Measurements from ENCODE around the gene IFNAR1.
A peak's percentile ranks its signal among the peaks of the same experiment; 100 is the strongest.
"Not testable (repeated sequence)": the region's sequence is repeated elsewhere in the genome, so short reads cannot be mapped to it uniquely, and the experiment has no call there.

IFNAR1 gene

DNA sequence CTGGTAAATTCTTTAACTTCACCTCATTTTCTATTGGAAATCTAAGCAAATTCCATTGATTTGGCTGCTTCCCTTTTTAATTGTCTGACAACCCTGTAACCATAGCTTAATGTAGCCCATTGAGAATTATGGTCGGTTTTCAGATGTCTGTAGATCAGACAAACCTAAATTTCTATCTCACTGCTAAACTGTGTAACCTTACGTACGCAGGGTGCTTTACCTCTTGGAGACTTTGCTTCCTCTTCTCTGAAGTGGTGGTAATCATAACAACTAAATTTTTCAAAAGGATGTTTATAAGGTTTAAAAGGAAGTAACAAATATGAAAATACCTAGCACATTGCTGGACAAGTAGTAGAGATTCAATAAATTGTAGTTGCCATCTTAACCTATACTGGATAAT lies 25.9 kb downstream of the IFNAR1 start:
- no peak for DNase-seq

DNA sequence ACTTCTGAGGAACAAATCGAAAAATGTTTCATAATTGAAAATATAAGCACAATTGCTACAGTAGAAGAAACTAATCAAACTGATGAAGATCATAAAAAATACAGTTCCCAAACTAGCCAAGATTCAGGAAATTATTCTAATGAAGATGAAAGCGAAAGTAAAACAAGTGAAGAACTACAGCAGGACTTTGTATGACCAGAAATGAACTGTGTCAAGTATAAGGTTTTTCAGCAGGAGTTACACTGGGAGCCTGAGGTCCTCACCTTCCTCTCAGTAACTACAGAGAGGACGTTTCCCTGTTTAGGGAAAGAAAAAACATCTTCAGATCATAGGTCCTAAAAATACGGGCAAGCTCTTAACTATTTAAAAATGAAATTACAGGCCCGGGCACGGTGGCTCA lies 30.6 kb downstream of the IFNAR1 start:
- no peak for DNase-seq

DNA sequence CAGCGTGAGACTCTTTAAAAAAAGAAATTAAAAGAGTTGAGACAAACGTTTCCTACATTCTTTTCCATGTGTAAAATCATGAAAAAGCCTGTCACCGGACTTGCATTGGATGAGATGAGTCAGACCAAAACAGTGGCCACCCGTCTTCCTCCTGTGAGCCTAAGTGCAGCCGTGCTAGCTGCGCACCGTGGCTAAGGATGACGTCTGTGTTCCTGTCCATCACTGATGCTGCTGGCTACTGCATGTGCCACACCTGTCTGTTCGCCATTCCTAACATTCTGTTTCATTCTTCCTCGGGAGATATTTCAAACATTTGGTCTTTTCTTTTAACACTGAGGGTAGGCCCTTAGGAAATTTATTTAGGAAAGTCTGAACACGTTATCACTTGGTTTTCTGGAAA lies 31.2 kb downstream of the IFNAR1 start:
- DNase-seq = no peak

DNA sequence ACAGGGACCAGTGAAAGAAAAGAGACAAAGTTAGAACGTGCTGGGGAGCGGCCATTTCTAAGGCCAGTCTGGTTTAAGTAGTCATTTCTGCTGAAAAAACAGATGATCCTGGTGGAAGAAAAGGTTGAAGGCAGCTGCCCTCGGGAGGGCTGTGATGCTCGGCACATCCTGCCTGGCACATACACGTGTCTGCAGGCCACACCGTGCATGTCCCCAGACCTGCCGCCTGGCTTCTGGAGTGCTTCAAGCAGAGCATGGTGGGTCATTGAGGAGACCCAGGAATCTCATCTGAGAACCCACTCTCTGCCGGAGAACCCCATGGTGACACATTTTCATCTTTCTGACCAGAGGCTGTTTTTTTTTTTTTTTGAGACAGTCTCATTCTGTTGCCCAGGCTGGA lies 32.4 kb downstream of the IFNAR1 start:
- DNase-seq = no peak

DNA sequence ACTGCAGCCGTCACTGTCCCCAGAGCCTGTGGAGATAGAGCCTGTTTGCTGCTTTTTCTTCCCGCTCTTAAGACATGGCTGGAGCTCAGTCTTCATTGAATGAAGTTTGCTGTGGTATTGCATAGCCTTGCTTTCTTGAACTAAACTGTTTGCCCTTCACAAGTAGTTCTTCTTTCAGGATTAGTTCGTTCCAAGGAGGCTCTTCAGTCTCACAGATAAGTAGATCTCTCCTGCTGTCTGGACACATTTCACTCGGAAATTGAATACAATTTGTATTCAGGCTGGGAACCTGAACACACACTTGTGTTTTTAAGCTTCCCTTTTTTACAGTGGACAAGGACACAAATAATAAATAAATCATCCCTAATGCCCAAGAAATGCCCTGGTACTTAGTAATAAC lies 34.7 kb downstream of the IFNAR1 start:
- no peak for DNase-seq

DNA sequence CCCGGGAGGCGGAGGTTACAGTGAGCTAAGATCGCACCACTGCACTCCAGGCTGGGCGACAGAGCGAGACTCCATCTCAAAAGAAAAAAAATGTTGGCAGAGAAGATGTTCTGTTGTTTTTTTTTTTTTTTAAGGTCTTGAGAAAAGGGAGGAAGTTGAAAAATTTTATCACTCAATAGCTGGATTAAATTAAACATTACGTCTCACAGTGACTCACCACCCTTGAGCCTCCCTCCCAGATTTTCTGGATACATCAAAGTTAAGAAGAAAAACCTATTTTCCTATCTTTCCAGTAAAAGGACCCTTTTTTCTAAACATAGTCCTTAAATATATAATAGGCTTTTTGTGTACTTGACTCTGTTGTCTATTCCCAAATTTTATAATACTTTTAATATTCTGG lies 35.5 kb downstream of the IFNAR1 start:
- DNase-seq = peak; percentile 57

DNA sequence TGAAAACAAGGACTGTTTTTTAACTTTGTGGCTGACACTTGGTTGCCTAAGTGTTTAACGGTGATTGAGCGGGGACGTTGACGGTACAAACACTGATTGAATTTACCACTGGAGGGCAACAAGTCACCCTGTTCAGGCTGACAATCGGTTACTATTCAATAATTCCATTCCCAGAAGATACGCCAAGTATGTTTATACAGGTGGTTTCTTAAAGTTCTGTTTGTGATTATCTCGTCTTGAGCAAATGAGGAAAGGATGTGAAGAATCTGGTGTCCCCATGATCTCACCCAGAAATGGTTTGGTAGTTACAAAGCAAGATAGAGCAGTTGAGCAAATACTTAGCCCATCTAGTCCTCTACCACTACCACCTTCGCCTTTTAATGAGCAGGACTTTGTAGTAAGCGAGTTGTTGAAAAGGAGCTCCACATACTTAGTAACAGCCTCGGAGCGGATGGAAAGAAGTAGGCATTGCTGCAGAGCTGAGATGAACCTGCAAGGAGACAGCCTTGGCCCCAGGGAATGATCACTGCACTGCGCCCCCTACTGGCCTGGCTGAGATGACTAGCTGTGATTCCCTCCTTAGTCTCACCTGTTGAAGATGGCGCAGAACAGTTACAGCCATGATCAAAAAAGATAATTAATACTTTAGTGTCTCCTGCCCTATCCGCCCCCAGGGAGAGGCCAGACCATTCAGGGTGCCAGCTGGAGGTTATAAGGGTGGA lies 36.3 kb downstream of the IFNAR1 start:
- peak; percentile 78 for DNase-seq

DNA sequence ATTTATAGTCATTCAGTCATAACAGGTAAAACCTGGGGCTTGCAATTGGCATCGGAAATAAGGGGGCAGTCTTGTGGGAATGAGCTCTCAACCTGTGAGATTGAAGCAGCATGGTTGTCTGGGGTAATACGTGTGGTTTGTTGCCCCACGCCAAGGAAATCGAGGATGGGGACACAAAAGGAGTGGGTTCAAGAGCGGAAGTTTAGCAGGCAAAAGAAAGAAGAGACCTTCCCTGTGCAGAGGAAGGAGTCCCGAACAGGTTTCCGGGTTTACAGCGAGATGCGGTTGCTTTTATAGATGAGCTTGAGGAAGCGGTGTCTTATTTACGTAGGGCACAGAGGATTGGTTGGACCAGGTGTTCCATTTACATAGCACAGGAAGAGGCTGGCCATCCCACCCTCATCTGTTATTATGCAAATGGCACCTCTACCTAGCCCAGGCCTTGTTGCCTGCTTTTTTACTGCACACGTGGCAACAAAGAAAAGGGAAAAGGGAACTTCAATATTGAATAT lies 37.3 kb downstream of the IFNAR1 start:
- DNase-seq = no peak

DNA sequence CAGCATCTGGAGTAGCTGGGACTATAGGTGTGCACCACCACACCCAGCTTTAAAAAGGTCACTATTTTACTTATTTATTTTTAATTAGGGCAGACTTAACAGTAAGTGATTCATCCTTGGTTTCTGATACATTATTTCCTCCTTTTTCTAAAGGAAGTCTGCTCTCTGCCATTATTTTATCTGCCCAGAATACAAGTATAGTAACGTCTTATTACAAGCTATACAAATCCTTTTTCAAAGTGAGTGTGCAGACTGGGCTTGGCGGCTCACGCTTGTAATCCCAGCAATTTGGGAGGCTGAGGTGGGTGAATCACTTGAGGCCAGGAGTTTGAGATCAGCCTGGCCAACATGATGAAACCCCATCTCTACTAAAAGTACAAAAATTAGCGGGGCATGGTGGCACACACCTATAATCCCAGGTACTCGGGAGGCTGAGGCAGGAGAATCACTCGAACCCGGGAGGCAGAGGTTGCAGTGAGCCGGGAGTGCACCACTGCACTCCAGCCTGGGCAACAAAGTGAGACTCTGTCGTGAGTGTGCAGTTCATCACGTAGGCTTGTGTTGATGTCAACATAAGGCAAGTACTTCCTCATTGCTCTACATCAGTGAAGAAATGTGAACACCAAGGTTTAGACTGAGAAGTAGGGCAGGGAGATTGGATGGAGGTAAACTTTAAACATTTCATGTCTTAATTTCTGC lies 39.3 kb downstream of the IFNAR1 start:
- not testable (repeated sequence) for DNase-seq

DNA sequence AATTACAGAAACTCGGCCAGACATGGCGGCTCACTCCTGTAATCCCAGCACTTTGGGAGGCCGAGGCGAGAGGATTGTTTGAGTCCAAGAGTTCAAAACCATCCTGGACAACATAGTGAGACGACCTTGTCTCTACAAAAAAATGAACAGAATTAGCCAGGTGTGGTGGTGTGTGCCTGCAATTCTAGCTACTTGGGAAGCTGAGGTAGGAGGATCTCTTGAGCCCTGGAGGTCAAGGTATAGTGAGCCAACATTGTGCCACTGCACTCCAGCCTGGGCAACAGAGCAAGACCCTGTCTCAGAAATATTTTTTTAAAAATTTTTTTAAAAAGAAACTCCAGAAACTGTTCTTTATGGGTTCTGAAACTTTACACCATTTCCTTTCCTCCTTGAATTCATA lies 40.1 kb downstream of the IFNAR1 start:
- DNase-seq = no peak

DNA sequence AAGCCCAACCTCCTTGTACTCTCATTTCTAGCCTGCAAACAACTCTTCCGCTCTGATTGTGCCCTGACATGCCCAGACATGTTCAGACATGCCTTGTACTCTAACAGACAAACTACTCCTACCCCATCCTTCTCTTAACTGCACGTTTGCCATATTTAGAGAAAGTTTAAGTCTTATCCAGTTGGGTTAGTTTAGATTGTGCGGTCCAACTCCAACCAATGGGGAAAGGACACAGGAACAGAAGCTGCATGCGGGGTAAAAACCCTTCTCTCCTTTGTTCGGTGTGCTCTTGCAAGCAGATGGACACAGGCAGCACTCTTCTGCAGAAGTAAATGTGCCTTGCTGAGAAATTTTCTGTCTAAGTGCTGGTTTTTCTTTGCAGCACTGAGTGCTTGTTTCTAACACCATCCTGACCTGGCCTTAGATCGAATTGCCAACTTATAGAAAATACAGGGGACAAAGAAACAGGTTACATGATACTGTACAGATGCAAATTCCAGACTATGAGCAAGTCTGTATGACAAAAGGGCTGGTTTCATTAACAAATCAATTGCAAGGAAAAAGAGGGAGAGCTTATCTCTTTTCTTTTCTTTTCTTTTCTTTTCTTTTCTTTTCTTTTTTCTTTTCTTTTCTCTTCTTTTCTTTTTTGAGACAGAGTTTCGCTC lies 42.7 kb downstream of the IFNAR1 start:
- no peak for DNase-seq

DNA sequence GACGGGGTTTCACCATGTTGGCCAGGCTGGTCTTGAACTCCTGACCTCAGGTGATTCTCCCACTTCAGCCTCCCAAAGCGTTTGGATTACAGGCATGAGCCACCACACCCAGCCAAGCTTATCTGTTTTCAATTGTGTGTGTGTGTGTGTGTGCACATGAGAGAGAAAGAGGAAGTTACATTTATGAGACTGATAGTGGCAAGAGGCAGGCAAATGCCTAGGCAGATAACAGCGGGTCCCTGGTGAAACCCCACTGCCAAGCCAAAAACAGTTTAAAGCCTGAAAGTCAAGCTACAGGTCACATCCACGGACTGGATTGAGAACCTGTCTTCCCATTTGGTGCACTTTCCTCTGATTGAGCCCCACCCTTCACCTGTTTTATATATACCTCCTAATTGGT lies 43.4 kb downstream of the IFNAR1 start:
- no peak for DNase-seq

DNA sequence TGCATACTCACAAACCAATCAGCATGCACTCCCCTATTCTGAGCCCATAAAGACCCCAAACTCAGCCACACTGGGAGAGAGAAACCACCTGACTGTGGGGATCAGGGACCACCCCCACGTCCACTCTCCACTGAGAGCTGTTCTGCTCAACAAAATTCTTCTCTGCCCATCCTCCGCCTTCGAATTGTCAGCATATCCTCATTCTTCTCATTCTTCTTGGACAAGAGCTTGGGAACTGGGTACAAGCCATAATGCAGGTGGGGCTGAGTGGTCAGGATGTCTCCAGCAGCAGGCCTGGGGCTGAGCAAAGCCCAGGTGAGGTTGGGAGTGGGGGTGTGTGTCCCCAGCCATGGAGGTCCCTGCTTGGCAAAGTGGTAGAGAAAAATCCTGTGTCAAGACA lies 43.8 kb downstream of the IFNAR1 start:
- DNase-seq = no peak

DNA sequence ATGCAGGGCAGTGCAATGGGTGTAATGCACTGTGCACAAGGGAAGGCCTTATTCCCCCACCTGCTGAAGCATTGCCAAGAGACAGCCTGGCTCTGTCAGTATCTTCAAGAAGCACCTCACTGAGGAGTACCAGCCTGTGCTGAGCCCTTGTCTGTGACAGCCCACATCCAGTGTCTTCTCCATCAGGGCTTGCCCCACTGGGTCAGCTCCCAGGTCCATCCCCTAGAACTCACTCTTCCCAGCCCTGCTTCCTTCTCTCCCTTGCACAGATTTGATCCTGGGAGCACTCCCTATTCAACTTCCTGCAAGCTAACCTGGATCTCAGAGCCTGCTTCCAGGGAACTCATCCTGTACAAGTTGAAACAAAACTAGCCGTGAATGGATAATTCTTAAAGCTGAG lies 44.8 kb downstream of the IFNAR1 start:
- DNase-seq = no peak

DNA sequence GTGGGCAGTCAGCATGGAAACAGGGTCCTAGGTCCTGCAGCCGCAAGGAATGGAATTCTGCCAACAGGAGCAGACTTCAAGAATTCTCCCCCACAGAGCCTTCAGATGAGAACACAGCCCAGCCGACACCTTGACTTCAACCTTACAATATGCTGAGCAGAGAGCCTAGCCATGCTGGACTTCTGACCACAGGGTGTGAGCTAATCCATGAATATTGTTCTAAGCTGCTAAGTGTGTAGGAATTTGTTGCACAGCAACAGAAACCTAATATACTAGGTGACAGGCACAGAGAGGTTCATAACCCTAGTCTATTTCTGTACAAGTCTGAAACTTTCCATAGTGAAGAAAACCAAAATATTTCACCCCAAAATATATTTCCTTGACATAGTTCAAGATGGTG lies 45.5 kb downstream of the IFNAR1 start:
- DNase-seq = no peak

DNA sequence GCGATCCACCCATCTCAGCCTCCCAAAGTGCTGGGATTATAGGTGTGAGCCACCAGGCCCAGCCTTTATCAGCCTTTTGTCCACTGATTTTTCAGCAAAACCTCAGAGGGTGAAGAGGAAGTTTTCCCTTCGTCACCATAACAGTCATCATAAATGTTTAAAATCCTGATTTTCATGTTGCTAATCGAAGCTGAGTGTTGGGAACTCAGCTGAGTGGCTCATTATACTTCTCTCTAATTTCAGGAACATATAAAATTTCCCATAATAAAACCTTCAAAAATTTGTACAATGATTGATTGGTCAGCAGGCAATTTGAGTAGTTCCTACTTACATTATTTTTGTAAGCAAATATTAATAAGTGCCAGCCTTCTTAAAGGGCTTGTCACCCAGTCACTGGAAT lies 46.6 kb downstream of the IFNAR1 start:
- no peak for DNase-seq

DNA sequence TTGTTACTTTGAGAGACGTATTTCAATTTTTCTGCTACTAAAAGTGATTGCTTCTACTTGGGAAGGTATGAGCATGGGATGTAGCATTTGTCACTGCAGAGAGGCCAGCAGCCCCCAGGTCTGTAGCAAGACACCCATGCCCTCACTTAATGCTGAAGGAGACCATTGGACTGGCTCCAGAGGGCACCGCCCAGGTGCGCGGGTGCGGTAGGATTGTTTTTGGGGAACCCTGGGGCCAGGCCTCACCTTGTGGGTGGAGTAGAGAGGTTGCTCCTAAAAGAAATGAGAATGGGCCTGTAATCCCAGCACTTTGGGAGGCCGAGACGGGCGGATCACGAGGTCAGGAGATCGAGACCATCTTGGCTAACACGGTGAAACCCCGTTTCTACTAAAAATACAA lies 47.8 kb downstream of the IFNAR1 start:
- DNase-seq = no peak

DNA sequence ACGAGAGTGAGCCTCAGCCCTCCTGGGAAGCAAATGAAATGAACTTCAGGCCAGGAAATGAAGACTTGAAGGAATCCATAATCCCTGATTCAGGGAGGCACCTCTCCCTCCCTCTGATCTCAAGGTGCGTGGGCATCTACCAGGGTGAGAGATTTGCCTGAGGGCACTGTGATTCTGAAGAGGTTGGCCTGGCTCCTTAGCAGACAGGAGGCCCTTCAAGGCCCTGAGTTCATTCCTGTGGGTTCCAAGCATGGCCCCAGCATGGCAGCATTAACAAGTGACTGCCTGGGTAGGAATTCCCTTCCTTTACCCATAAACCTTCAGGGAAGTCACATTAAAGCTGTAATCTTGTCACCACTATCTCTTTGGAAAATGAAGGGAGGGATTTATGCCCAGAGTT lies 48.7 kb downstream of the IFNAR1 start:
- no peak for DNase-seq

DNA sequence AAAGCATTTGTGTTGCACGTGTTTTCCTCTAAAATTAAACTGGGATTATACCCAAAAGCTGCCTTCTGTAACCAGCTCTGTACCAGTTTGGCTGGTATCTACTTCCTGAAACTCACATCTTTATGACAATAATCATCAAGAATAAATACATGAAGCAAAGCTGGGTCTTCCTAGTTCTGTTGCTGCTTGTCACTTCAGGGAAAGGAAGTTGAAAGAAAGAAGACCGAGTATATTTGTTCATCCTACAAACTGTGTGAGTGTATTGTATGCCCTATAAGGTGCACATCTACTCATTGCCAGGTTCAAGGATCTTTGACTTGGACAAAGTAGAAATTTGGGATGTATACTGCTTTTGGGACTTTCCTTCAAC lies 49.3 kb downstream of the IFNAR1 start:
- DNase-seq = no peak

DNA sequence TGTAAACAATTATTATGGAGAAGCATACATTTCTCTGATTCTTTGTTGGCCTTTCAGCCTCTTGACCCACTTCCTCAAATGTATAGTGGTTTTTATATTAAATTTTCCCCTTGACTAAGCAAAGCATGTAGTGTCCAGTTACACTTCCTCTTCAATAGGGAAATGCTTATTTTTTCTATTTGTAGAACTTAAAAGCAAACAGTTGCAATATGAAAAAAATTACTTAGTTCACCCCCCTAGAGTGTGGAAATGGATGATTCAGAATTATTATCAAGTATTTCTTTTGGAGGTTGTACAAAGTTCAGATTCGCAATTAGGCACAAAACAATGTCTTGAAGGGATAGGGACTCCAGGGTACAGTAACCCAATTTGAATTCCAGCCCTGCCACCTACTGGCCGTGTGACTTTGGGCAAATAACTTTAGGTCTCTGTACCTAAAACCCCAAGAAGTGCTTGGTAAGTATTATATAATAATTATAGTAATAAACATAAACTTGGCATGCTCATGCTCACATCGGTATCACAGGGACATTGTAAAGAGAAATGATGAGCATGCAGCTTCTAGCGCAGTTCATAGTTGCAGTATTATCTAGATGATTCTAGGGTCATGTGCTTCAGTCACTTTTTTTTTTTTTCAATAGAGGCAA lies 49.8 kb downstream of the IFNAR1 start:
- peak; percentile 54 for DNase-seq

DNA sequence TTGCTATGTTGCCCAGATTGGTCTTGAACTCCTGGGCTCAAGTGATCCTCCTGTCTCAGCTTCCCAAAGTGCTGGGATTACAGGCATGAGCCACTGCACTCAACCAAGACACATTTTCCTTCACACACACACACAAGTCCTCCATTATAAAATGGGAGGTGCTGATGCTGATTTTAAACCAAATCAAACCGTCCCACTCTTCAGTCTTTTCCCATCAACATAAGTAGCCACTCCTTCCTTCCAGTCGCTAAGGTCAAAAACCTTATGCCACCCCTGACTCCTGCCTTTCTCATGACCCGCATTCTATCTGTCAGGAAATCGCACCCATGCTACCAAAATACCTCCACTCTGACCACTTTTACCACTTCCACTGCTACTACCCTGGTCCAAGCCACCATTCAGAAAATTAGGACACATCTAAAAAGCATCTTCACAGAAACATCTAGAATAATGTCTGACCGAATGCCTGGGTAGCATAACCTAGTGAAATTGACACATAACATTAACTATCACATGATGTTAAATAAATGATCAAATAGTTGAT lies 50.4 kb downstream of the IFNAR1 start:
- no peak for DNase-seq

DNA sequence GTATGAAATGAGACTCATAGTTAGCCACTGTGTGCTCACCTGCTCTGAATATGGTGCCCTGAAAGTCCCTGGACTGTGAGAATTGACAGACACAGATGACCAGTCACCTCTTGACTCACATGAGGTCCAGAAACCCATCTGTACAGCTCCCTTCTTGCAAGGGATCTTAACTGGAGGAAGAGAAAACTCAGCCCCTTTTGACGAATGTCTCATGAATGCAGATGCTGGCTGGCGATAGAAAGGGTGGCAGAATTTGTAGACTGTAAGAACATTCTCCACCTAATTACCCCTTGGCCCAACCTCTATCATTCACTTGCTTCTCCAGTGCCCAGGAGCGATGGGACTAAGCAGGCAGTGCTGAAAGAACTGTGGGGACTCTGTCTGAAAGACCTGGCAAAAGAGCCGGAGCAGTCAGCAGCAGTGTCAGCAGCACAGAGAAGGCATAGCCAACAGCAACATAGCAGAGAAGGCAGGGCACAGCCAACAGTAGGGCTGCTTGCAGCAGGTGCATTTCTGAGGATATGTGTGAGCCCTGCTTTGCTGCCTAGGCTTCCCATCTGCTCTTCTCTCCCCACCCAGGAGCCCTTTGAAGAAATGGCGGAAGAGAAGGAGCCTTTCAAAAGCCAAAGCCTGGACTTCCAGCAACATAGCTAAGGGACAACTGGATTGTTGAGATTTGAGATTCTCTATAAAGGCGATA lies 52.6 kb downstream of the IFNAR1 start:
- no peak for DNase-seq

DNA sequence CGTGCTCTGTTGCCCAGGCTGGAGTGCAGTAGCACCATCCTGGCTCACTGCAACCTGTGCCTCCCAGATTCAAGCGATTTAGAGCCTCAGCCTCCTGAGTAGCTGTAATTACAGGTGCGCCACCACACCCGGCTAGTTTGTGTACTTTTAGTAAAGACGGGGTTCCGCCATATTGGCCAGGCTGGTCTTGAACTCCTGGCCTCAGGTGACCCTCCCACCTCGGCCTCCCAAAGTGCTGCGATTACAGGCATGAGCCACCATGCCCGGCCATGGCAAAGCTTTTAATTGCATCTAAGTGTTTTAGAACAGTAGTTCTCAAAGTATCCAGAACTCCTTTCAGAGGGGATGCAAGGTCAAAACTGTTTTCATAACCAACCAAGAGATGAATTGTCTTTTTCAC lies 53.3 kb downstream of the IFNAR1 start:
- DNase-seq = no peak
